ENCODE measurements around the gene NRF1. TPM values are rescaled to one million over a fixed set of nuclear protein-coding genes. Genes with fewer than 3 reads are reported as not detected.
"Not testable (repeated sequence)": the region's sequence is repeated elsewhere in the genome, so short reads cannot be mapped to it uniquely, and the experiment has no call there.

The NRF1 gene
- total RNA-seq, 1 donor from 2014 or later = 3.1 TPM

DNA sequence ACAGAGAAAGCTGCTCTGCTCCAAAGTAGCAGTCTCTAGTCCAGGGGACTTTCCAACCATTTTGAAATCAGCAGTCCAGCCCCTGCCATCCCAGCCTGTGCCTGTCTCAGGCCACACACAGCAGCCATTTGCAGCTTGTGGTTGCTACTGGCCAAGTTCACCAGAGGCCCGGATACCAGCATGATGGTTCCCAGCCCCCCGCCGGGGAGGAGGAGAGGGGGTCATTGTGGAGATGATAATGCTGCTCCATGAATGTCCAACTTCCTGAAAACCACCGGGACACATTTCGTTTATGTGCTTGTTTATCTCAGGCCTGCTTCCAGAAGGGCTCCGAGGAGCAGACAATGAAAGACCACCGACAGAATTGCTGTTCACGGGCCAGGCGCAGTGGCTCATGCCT is 181.2 kb downstream of the NRF1 start:
- no peak overlapping the region for H3K4me3 ChIP-seq
- no peaks in the 10 kb centered on the region for H3K4me1 ChIP-seq
- no peaks in the 10 kb centered on the region for H3K27me3 ChIP-seq
- TF ChIP-seq CTCF (IDR thresholded peaks at IDR 0.05) = no peak
- no peak for DNase-seq (ENCODE audit: low spot score in 2 of 2)
- H3K9me3 ChIP-seq = no peaks in the 10 kb centered on the region
- no peak overlapping the region for H3K27ac ChIP-seq
- intact Hi-C loops (cut with DNase I) = no loop called here
- no peaks in the 10 kb centered on the region for H3K36me3 ChIP-seq

DNA sequence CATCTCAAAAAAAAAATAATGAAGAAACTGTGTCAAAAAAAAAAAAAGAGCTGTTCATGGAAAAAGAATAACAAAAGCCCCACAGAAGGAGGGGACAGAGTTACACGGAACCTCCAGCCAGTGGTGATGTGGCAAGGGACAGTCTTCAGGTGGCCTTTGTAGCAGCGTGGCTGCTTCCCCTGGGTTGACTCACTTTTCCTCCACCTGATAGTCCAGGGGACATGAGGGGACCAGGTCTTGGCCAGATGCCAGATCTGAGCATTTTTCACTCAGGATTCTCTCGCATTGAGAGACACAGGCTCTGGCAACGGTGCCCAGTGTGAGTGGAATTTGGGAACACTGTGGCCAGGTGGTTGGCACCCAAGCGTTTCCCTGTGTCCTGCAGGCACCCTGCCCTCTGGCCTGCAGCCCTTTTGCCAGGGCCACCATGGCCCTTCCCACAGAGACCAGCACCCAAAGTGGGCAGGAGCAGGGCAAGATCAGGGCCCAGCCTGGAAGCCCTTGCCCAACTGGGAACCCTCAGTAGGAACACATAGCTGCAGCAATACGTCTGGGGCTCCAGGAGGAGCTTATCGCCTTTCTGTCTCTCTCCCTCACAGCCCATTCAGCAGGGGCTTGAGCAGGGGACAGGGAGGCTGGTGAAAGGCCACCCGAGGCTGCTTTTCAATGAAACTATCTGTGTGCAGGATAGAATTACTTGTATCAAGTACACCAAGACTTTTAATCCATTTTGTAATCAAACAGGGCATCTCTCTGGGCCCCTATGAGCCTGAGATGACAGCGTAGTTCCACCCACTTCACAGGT is 182.2 kb downstream of the NRF1 start:
- intact Hi-C loops (cut with DNase I) = no loop called here
- no peaks in the 10 kb centered on the region for H3K9me3 ChIP-seq

DNA sequence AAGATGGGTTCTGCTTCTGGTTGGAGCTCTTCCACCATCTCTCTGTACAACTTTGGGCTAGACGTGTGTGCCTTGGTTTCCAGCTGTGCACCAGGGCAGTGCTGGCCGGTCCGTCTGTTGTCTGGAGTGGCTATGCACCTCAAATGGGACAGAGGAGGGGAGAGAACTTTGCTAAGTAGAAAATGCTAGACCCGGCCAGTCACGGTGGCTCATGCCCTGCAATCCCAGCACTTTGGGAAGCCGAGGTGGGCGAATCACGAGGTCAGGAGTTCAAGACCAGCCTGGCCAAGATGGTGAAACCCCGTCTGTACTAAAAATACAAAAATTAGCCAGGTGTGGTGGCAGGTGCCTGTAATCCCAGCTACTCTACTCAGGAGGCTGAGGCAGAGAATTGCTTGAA is 182.9 kb downstream of the NRF1 start:
- H3K36me3 ChIP-seq; DNase-seq (ENCODE audit: low spot score in 2 of 2); H3K27me3 ChIP-seq; H3K27ac ChIP-seq; intact Hi-C loops (cut with DNase I); H3K4me1 ChIP-seq; H3K4me3 ChIP-seq; H3K9me3 ChIP-seq: not testable (repeated sequence)

More for the DNA sequence above, 182.2 kb downstream of the NRF1 start:
- no peak for TF ChIP-seq CTCF (IDR thresholded peaks at IDR 0.05)
- H3K27ac ChIP-seq = no peak overlapping the region
- no peaks in the 10 kb centered on the region for H3K4me1 ChIP-seq
- DNase-seq (ENCODE audit: low spot score in 2 of 2) = no peak
- H3K36me3 ChIP-seq = no peaks in the 10 kb centered on the region
- no peaks in the 10 kb centered on the region for H3K27me3 ChIP-seq
- no peak overlapping the region for H3K4me3 ChIP-seq

GRCh38 chr7:129796186-129796775 is 184.8 kb downstream of the NRF1 start:
- H3K4me1 ChIP-seq = no peaks in the 10 kb centered on the region
- no peaks in the 10 kb centered on the region for H3K27me3 ChIP-seq
- H3K9me3 ChIP-seq = no peaks in the 10 kb centered on the region
- intact Hi-C loops (cut with DNase I) = no loop called here
- TF ChIP-seq CTCF (IDR thresholded peaks at IDR 0.05) = no peak
- no peak for DNase-seq (ENCODE audit: low spot score in 2 of 2)
- no peak overlapping the region for H3K27ac ChIP-seq
- no peak overlapping the region for H3K4me3 ChIP-seq
- H3K36me3 ChIP-seq = no peaks in the 10 kb centered on the region

DNA sequence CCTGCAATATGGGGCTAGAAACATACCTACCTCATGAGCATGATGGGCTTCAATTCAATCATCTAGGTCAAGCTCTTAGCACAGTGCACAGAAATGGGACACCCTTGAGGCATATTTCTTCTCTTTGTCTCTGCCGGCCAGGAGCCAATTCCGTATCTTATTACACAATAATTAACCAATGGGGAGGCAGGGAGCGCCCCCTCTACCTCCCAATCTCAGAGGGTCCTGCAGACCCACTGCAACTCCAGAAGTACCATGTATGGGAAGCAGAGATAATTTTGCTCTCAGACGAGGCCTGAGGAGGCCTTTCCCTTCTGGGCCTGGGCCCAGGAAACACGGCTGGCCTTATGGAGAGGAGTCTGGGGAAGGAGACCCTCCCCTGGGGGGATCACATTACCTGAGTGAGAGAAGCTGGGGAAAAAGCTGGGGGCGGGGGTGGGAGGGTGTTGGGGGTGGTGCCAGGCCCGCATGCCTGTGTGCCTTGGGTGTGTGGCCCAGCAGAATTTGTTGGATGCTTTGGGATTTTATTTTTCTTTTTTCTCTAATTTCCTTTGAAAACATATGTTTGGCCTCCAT is 185.8 kb downstream of the NRF1 start:
- H3K9me3 ChIP-seq = no peaks in the 10 kb centered on the region

More for the DNA sequence above, 185.8 kb downstream of the NRF1 start:
- H3K4me3 ChIP-seq = no peak overlapping the region
- H3K36me3 ChIP-seq = no peaks in the 10 kb centered on the region
- DNase-seq (ENCODE audit: low spot score in 2 of 2) = no peak
- no peaks in the 10 kb centered on the region for H3K4me1 ChIP-seq
- intact Hi-C loops (cut with DNase I) = no loop called here
- no peak for TF ChIP-seq CTCF (IDR thresholded peaks at IDR 0.05)
- no peak overlapping the region for H3K27ac ChIP-seq
- no peaks in the 10 kb centered on the region for H3K27me3 ChIP-seq
